Neural cell (in vitro differentiated cells): ENCODE measurements around the gene C19orf44.

Source experiments
- EP300 ChIP-seq: fragments of 450-650 bp; conservative IDR thresholded peaks from 2 replicates; pipeline ENCODE4 v1.6.1; 2014; ENCODE audit warnings: antibody characterized with exemption, mild to moderate bottlenecking, moderate library complexity; ENCODE audit not compliant: poor library complexity, severe bottlenecking
- EZH2 ChIP-seq: fragments of 200-600, 300-800 bp; shearing (Covaris generic), sonication (generic); IDR thresholded peaks from 2 replicates; pipeline ENCODE4 v1.6.1; 2014; ENCODE audit warnings: antibody characterized with exemption, low read length, borderline replicate concordance, mild to moderate bottlenecking; ENCODE audit not compliant: insufficient read depth, poor library complexity, severe bottlenecking
- MXI1 ChIP-seq: fragments of 450-650 bp; conservative IDR thresholded peaks from 2 replicates; pipeline ENCODE4 v1.6.1; 2014; ENCODE audit warnings: antibody characterized with exemption, mild to moderate bottlenecking; ENCODE audit not compliant: poor library complexity, severe bottlenecking
- POLR2AphosphoS5 ChIP-seq: IDR thresholded peaks from 2 replicates; pipeline ENCODE4 v1.6.1; 2012
- RAD21 ChIP-seq: fragments of 450-650 bp; conservative IDR thresholded peaks from 2 replicates; pipeline ENCODE4 v1.6.1; 2014; ENCODE audit warnings: antibody characterized with exemption, mild to moderate bottlenecking, moderate library complexity
- SMC3 ChIP-seq: fragments of 450-650 bp; conservative IDR thresholded peaks from 2 replicates; pipeline ENCODE4 v1.6.1; 2014; ENCODE audit warnings: antibody characterized with exemption, mild to moderate bottlenecking, moderate library complexity; ENCODE audit not compliant: poor library complexity
- TAF1 ChIP-seq: IDR thresholded peaks from 2 replicates; pipeline ENCODE4 v1.6.1; 2012; ENCODE audit warnings: low read depth
- TF ChIP-seq, protein P1 (sequence below): fragments of 450-650 bp; IDR thresholded peaks from 2 replicates; pipeline ENCODE4 v1.5.1; 2014; ENCODE audit warnings: antibody characterized with exemption, mild to moderate bottlenecking, moderate library complexity; ENCODE audit not compliant: poor library complexity, severe bottlenecking
- TF ChIP-seq, protein P2 (sequence below): IDR thresholded peaks from 2 replicates; pipeline ENCODE4 v1.6.1; 2012; ENCODE audit warnings: borderline replicate concordance

GRCh38 chr19:16506961-16507360 lies 10.8 kb downstream of the C19orf44 start:
- TF ChIP-seq POLR2AphosphoS5 (no peak), RAD21 (no peak), TAF1 (no peak), EZH2 (no peak), SMC3 (no peak), EP300 (no peak), MXI1 (no peak)
- TF ChIP-seq, protein P1, sequence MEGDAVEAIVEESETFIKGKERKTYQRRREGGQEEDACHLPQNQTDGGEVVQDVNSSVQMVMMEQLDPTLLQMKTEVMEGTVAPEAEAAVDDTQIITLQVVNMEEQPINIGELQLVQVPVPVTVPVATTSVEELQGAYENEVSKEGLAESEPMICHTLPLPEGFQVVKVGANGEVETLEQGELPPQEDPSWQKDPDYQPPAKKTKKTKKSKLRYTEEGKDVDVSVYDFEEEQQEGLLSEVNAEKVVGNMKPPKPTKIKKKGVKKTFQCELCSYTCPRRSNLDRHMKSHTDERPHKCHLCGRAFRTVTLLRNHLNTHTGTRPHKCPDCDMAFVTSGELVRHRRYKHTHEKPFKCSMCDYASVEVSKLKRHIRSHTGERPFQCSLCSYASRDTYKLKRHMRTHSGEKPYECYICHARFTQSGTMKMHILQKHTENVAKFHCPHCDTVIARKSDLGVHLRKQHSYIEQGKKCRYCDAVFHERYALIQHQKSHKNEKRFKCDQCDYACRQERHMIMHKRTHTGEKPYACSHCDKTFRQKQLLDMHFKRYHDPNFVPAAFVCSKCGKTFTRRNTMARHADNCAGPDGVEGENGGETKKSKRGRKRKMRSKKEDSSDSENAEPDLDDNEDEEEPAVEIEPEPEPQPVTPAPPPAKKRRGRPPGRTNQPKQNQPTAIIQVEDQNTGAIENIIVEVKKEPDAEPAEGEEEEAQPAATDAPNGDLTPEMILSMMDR = no peak
- TF ChIP-seq, protein P2, sequence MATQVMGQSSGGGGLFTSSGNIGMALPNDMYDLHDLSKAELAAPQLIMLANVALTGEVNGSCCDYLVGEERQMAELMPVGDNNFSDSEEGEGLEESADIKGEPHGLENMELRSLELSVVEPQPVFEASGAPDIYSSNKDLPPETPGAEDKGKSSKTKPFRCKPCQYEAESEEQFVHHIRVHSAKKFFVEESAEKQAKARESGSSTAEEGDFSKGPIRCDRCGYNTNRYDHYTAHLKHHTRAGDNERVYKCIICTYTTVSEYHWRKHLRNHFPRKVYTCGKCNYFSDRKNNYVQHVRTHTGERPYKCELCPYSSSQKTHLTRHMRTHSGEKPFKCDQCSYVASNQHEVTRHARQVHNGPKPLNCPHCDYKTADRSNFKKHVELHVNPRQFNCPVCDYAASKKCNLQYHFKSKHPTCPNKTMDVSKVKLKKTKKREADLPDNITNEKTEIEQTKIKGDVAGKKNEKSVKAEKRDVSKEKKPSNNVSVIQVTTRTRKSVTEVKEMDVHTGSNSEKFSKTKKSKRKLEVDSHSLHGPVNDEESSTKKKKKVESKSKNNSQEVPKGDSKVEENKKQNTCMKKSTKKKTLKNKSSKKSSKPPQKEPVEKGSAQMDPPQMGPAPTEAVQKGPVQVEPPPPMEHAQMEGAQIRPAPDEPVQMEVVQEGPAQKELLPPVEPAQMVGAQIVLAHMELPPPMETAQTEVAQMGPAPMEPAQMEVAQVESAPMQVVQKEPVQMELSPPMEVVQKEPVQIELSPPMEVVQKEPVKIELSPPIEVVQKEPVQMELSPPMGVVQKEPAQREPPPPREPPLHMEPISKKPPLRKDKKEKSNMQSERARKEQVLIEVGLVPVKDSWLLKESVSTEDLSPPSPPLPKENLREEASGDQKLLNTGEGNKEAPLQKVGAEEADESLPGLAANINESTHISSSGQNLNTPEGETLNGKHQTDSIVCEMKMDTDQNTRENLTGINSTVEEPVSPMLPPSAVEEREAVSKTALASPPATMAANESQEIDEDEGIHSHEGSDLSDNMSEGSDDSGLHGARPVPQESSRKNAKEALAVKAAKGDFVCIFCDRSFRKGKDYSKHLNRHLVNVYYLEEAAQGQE = no peak
